ENCODE data around the gene GJC3.
"Not testable (repeated sequence)": the region's sequence is repeated elsewhere in the genome, so short reads cannot be mapped to it uniquely, and the experiment has no call there.

Gene GJC3

GRCh38 chr7:99930376-99930775, 956 bp upstream of the GJC3 start:
- no peak for DNase-seq (ENCODE audit: low read depth, low spot score)

- no peak for DNase-seq (ENCODE audit: low read depth, low spot score)
These were observed 272 bp upstream of the GJC3 start for GRCh38 chr7:99929730-99930053.

- DNase-seq (ENCODE audit: low read depth, low spot score), result no peak
These were observed 1.2 kb downstream of the GJC3 start for GRCh38 chr7:99928188-99928587.

- no peak for DNase-seq (ENCODE audit: low read depth, low spot score)
These were observed 1.9 kb downstream of the GJC3 start for GRCh38 chr7:99927536-99927935.

GRCh38 chr7:99926321-99926720, 3.1 kb downstream of the GJC3 start:
- no peak for DNase-seq (ENCODE audit: low read depth, low spot score)

GRCh38 chr7:99923200-99923599, 6.2 kb downstream of the GJC3 start:
- no peak for DNase-seq (ENCODE audit: low read depth, low spot score)

GRCh38 chr7:99920149-99920548, 9.3 kb downstream of the GJC3 start:
- peak; percentile 13 for DNase-seq (ENCODE audit: low read depth, low spot score)

GRCh38 chr7:99919814-99920112, 9.7 kb downstream of the GJC3 start:
- DNase-seq (ENCODE audit: low read depth, low spot score), result no peak

- peak; percentile 94 for DNase-seq (ENCODE audit: low read depth, low spot score)
These were observed 10.2 kb downstream of the GJC3 start, which contains the start of gene TRIM4 for GRCh38 chr7:99918959-99919813. Gene TRIM4 (minus strand): TSS chr7:99919530. CDS start chr7:99919401, 129 bp downstream.

- no peak for DNase-seq (ENCODE audit: low read depth, low spot score)
These were observed 18.4 kb downstream of the GJC3 start for GRCh38 chr7:99910976-99911375.

- DNase-seq (ENCODE audit: low read depth, low spot score), result no peak
These were observed 27.8 kb downstream of the GJC3 start for GRCh38 chr7:99901581-99901980.

- no peak for DNase-seq (ENCODE audit: low read depth, low spot score)
These were observed 29.4 kb downstream of the GJC3 start for GRCh38 chr7:99899830-99900519.

GRCh38 chr7:99898836-99899235, 30.6 kb downstream of the GJC3 start:
- DNase-seq (ENCODE audit: low read depth, low spot score), result no peak

- no peak for DNase-seq (ENCODE audit: low read depth, low spot score)
These were observed 31.4 kb downstream of the GJC3 start for GRCh38 chr7:99898023-99898357.

- no peak for DNase-seq (ENCODE audit: low read depth, low spot score)
These were observed 31.9 kb downstream of the GJC3 start for GRCh38 chr7:99897322-99898022.

- no peak for DNase-seq (ENCODE audit: low read depth, low spot score)
These were observed 34.7 kb downstream of the GJC3 start for GRCh38 chr7:99894738-99895137.

GRCh38 chr7:99893280-99893679, 36.1 kb downstream of the GJC3 start:
- DNase-seq (ENCODE audit: low read depth, low spot score), result no peak

- not testable (repeated sequence) for DNase-seq (ENCODE audit: low read depth, low spot score)
These were observed 39.1 kb downstream of the GJC3 start for GRCh38 chr7:99890348-99890747.

GRCh38 chr7:99888366-99888765, 41.1 kb downstream of the GJC3 start:
- DNase-seq (ENCODE audit: low read depth, low spot score), result not testable (repeated sequence)

- no peak for DNase-seq (ENCODE audit: low read depth, low spot score)
These were observed 48.0 kb downstream of the GJC3 start for GRCh38 chr7:99881370-99881769.

- no peak for DNase-seq (ENCODE audit: low read depth, low spot score)
These were observed 52.5 kb downstream of the GJC3 start, which contains the start of gene OR2AE1 for GRCh38 chr7:99876933-99877332. Gene OR2AE1 (minus strand): TSS chr7:99877033. CDS start chr7:99877033, 0 bp downstream.

- DNase-seq (ENCODE audit: low read depth, low spot score), result no peak
These were observed 52.9 kb downstream of the GJC3 start for GRCh38 chr7:99876491-99876890.
